ENCODE data around the gene ADCY1.

GRCh38 chr7:45642044-45642443, 67.9 kb downstream of the ADCY1 start:
- TF ChIP-seq, protein P1, sequence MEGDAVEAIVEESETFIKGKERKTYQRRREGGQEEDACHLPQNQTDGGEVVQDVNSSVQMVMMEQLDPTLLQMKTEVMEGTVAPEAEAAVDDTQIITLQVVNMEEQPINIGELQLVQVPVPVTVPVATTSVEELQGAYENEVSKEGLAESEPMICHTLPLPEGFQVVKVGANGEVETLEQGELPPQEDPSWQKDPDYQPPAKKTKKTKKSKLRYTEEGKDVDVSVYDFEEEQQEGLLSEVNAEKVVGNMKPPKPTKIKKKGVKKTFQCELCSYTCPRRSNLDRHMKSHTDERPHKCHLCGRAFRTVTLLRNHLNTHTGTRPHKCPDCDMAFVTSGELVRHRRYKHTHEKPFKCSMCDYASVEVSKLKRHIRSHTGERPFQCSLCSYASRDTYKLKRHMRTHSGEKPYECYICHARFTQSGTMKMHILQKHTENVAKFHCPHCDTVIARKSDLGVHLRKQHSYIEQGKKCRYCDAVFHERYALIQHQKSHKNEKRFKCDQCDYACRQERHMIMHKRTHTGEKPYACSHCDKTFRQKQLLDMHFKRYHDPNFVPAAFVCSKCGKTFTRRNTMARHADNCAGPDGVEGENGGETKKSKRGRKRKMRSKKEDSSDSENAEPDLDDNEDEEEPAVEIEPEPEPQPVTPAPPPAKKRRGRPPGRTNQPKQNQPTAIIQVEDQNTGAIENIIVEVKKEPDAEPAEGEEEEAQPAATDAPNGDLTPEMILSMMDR (conservative IDR thresholded peaks at IDR 0.05; ENCODE audit: low read length): no peak
- TF ChIP-seq EZH2phosphoT487 (IDR thresholded peaks at IDR 0.05; ENCODE audit: borderline replicate concordance): no peak

Measured in Loucy (cell line).